ENCODE measurements around the gene ZNRF3.

The ZNRF3 gene

GRCh38 chr22:29073618-29074275 is 190.4 kb downstream of the ZNRF3 start:
- TF ChIP-seq TCF12 (IDR thresholded peaks at IDR 0.05; ENCODE audit: low read depth) (no peak), MAX (IDR thresholded peaks at IDR 0.05) (no peak), RAD21 (IDR thresholded peaks at IDR 0.05; ENCODE audit: low read depth) (no peak), EP300 (IDR thresholded peaks at IDR 0.05; ENCODE audit: borderline replicate concordance) (no peak), TEAD4 (IDR thresholded peaks at IDR 0.05) (no peak), CREB1 (IDR thresholded peaks at IDR 0.05; ENCODE audit: low read depth) (no peak), CEBPB (IDR thresholded peaks at IDR 0.05) (no peak), REST (IDR thresholded peaks at IDR 0.05; ENCODE audit: low read depth) (no peak), ZBTB7A (IDR thresholded peaks at IDR 0.05; ENCODE audit: low read depth) (no peak), TAF1 (IDR thresholded peaks at IDR 0.05; ENCODE audit: low read depth) (no peak), EGR1 (IDR thresholded peaks at IDR 0.05) (no peak), NFIC (IDR thresholded peaks at IDR 0.05) (no peak), YY1 (IDR thresholded peaks at IDR 0.05; ENCODE audit: low read depth) (no peak), USF1 (IDR thresholded peaks at IDR 0.05) (no peak), FOXM1 (IDR thresholded peaks at IDR 0.05; ENCODE audit: borderline replicate concordance, low read depth) (no peak)

- no peak for TF ChIP-seq USF1 (IDR thresholded peaks at IDR 0.05)
- TF ChIP-seq TCF12 (IDR thresholded peaks at IDR 0.05; ENCODE audit: low read depth), result no peak
- no peak for TF ChIP-seq REST (IDR thresholded peaks at IDR 0.05; ENCODE audit: low read depth)
- no peak for TF ChIP-seq RAD21 (IDR thresholded peaks at IDR 0.05; ENCODE audit: low read depth)
- TF ChIP-seq EP300 (IDR thresholded peaks at IDR 0.05; ENCODE audit: borderline replicate concordance), result no peak
- TF ChIP-seq CREB1 (IDR thresholded peaks at IDR 0.05; ENCODE audit: low read depth), result no peak
- TF ChIP-seq ZBTB7A (IDR thresholded peaks at IDR 0.05; ENCODE audit: low read depth), result no peak
- TF ChIP-seq CEBPB (IDR thresholded peaks at IDR 0.05), result no peak
- TF ChIP-seq EGR1 (IDR thresholded peaks at IDR 0.05), result no peak
- TF ChIP-seq TEAD4 (IDR thresholded peaks at IDR 0.05), result no peak
- no peak for TF ChIP-seq FOXM1 (IDR thresholded peaks at IDR 0.05; ENCODE audit: borderline replicate concordance, low read depth)
- no peak for TF ChIP-seq NFIC (IDR thresholded peaks at IDR 0.05)
- no peak for TF ChIP-seq YY1 (IDR thresholded peaks at IDR 0.05; ENCODE audit: low read depth)
Measured at GRCh38 chr22:29074276-29074772, 191.0 kb downstream of the ZNRF3 start.

- TF ChIP-seq TAF1 (IDR thresholded peaks at IDR 0.05; ENCODE audit: low read depth), result no peak
- TF ChIP-seq EP300 (IDR thresholded peaks at IDR 0.05; ENCODE audit: borderline replicate concordance), result no peak
- TF ChIP-seq USF1 (IDR thresholded peaks at IDR 0.05), result no peak
Measured at GRCh38 chr22:29078036-29078868, 194.9 kb downstream of the ZNRF3 start.

GRCh38 chr22:29078869-29079207 is 195.5 kb downstream of the ZNRF3 start:
- TF ChIP-seq TAF1 (IDR thresholded peaks at IDR 0.05; ENCODE audit: low read depth) (no peak), REST (IDR thresholded peaks at IDR 0.05; ENCODE audit: low read depth) (no peak), MAX (IDR thresholded peaks at IDR 0.05) (no peak)

All from Ishikawa (cell line).